Measurements from ENCODE around the gene EXOSC7. TPM values are rescaled to one million over a fixed set of nuclear protein-coding genes. Genes with fewer than 3 reads are reported as not detected.

Gene EXOSC7
- polyA plus RNA-seq, 3 donors: 16.8 to 23.9 (median 18.8) TPM

DNA sequence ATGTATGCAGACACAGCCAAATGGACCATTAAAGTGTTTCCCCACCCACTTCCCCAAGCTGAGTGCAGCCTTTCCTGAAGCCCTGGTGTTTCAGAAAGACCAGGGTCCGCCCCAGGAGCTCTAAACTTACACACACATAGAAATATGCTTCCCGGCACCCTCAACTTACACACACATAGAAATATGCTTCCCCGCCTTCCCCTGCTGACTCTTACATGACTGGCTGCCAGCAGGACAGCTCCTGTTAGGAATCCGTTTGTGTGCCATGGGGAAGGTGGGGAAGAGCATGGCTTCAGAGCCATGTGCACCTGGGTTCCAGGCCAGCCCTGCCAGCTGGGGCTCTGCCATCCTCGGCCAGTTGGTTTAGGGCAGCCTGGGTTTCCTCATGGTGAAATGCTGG, 53.6 kb downstream of the EXOSC7 start:
- Histone ChIP-seq H3K9me3 (replicated peaks in 1 of 2; ENCODE audit: control insufficient read depth in 1 of 2, insufficient read depth in 1 of 2, low read length in 2 of 2) (no peaks in the 10 kb centered on the region), H2AFZ (ENCODE audit: insufficient read depth, low read depth, low read length, poor library complexity, severe bottlenecking) (no peak overlapping the region), H3K9ac (ENCODE audit: insufficient read depth, low read length, poor library complexity, severe bottlenecking) (no peak overlapping the region), H3K4me3 (replicated peaks in 1 of 3; ENCODE audit: low read depth in 2 of 3, low read length in 3 of 3) (no peak overlapping the region), H3K4me2 (replicated peaks; ENCODE audit: extremely low read depth, low read length, poor library complexity, severe bottlenecking) (no peak overlapping the region), H3K27me3 (ENCODE audit: control insufficient read depth in 2 of 2, insufficient read depth in 2 of 2, low read length in 2 of 2) (no peaks in the 10 kb centered on the region), H4K20me1 (ENCODE audit: insufficient read depth, low read length) (no peaks in the 10 kb centered on the region), H3K27ac (ENCODE audit: low read depth in 1 of 2, low read length in 2 of 2) (no peak overlapping the region), H3K4me1 (ENCODE audit: control insufficient read depth in 1 of 2, insufficient read depth in 2 of 2, low read length in 2 of 2) (peaks cover 23 to 31% of the 10 kb centered on the region in 2 donors), H3K36me3 (replicated peaks in 1 of 2; ENCODE audit: control insufficient read depth in 1 of 2, insufficient read depth in 2 of 2, low read length in 2 of 2) (no peaks in the 10 kb centered on the region), H3K79me2 (ENCODE audit: insufficient read depth, low read length) (no peaks in the 10 kb centered on the region)
- intact Hi-C loops (cut with micrococcal nuclease): loop anchor here (10.0 kb wide), 3 partner anchors 375 to 655 kb away; partner anchors contain the start of gene SACM1L (in 1 of the 2)
- no peak for DNase-seq
- TF ChIP-seq CTCF (IDR thresholded peaks at IDR 0.05): no peak
- peak overlapping the region in 1 of 7 donors; percentile 60 for H3K27ac Mint-ChIP-seq
- no peak overlapping the region for H3K4me3 Mint-ChIP-seq
- WGBS (ENCODE audit: insufficient coverage): 94% methylated on average over 4 of the region's 5 CpGs
- H3K9me3 Mint-ChIP-seq: no peaks in the 10 kb centered on the region
- H3K27me3 Mint-ChIP-seq (ENCODE audit: low read depth in 3 of 3): peaks cover 6 to 17% (median 7%) of the 10 kb centered on the region in 3 donors
- H3K4me1 Mint-ChIP-seq: peaks cover 32% of the 10 kb centered on the region
- peaks cover 0 to 6% of the 10 kb centered on the region in 2 donors for H3K36me3 Mint-ChIP-seq

DNA sequence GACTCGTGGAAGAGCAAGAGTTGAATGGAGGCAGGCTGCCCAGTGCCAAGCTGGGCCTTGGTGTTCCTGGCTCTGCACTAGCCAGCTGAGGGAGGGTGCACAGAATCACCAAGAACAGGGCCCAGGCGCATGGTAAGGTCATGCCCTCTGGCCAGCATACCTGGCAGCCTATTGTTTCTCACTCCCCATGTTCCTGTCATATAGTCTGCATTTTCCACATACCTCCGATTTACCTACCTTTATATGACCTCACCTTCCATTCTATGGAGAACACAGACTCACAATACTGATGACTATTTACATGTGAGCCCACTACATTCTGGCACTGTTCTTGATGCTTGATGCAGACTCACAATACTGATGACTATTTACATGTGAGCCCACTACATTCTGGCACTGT, 55.5 kb downstream of the EXOSC7 start:
- no peak overlapping the region for H3K4me3 Mint-ChIP-seq
- peaks cover 33% of the 10 kb centered on the region in 2 donors for H3K4me1 ChIP-seq (ENCODE audit: control insufficient read depth in 1 of 2, insufficient read depth in 2 of 2, low read length in 2 of 2)

More for the DNA sequence above, 55.5 kb downstream of the EXOSC7 start:
- Histone ChIP-seq H3K9me3 (replicated peaks in 1 of 2; ENCODE audit: control insufficient read depth in 1 of 2, insufficient read depth in 1 of 2, low read length in 2 of 2) (no peaks in the 10 kb centered on the region), H3K4me3 (replicated peaks in 1 of 3; ENCODE audit: low read depth in 2 of 3, low read length in 3 of 3) (no peak overlapping the region), H3K79me2 (ENCODE audit: insufficient read depth, low read length) (peaks cover 5% of the 10 kb centered on the region), H3K36me3 (replicated peaks in 1 of 2; ENCODE audit: control insufficient read depth in 1 of 2, insufficient read depth in 2 of 2, low read length in 2 of 2) (no peaks in the 10 kb centered on the region), H3K27ac (ENCODE audit: low read depth in 1 of 2, low read length in 2 of 2) (no peak overlapping the region), H3K27me3 (ENCODE audit: control insufficient read depth in 2 of 2, insufficient read depth in 2 of 2, low read length in 2 of 2) (no peaks in the 10 kb centered on the region), H3K9ac (ENCODE audit: insufficient read depth, low read length, poor library complexity, severe bottlenecking) (no peak overlapping the region), H2AFZ (ENCODE audit: insufficient read depth, low read depth, low read length, poor library complexity, severe bottlenecking) (no peak overlapping the region), H3K4me2 (replicated peaks; ENCODE audit: extremely low read depth, low read length, poor library complexity, severe bottlenecking) (no peak overlapping the region), H4K20me1 (ENCODE audit: insufficient read depth, low read length) (no peaks in the 10 kb centered on the region)
- peaks cover 37% of the 10 kb centered on the region for H3K4me1 Mint-ChIP-seq
- no peak overlapping the region for H3K27ac Mint-ChIP-seq
- peaks cover 0 to 6% of the 10 kb centered on the region in 2 donors for H3K36me3 Mint-ChIP-seq
- no peak for TF ChIP-seq CTCF (IDR thresholded peaks at IDR 0.05)
- intact Hi-C loops (cut with micrococcal nuclease): loop anchor here (10.0 kb wide), 3 partner anchors 373 to 653 kb away; partner anchors contain the start of gene SACM1L (in 1 of the 2)
- peaks cover 0 to 1% (median 0%) of the 10 kb centered on the region in 7 donors for H3K9me3 Mint-ChIP-seq
- DNase-seq: no peak
- peaks cover 2 to 12% (median 5%) of the 10 kb centered on the region in 3 donors for H3K27me3 Mint-ChIP-seq (ENCODE audit: low read depth in 3 of 3)
- WGBS (ENCODE audit: insufficient coverage): 100% methylated on average over 3 of the region's 3 CpGs

All from CD14-positive monocyte (primary cell).